ENCODE measurements around the gene FGF16. TPM values are rescaled to one million over a fixed set of nuclear protein-coding genes. Genes with fewer than 3 reads are reported as not detected.
"Not testable (repeated sequence)": the region's sequence is repeated elsewhere in the genome, so short reads cannot be mapped to it uniquely, and the experiment has no call there.

Gene FGF16
- 0.25 TPM for total RNA-seq
- not detected for polyA plus RNA-seq (ENCODE audit: insufficient read depth, low read depth, low replicate concordance)
- long read RNA-seq, donor 1, result 0 reads
- long read RNA-seq, donor 2, result 0 reads
- long read RNA-seq, donor 3, result 0 reads
- long read RNA-seq, donor 4, result 0 reads
- long read RNA-seq, donor 5, result 0 reads
- long read RNA-seq, donor 6, result 0 reads
- long read RNA-seq, donor 7, result 0 reads
- long read RNA-seq, donor 8, result 0 reads
- long read RNA-seq, donor 9, result 0 reads
- long read RNA-seq, donor 10, result 0 reads

- peak within 1 kb of the TSS in 1 of 3 donors; percentile 12 for H3K9ac ChIP-seq (ENCODE audit: low read length in 3 of 3)
Observed at GRCh38 chrX:77446908-77447652, at the start of gene FGF16. Gene FGF16, plus strand, starts transcription at chrX:77447389. Its CDS starts 286 bp downstream, at chrX:77447675.

GRCh38 chrX:77398330-77398954 is 48.7 kb upstream of the FGF16 start:
- intact Hi-C loops (cut with DNase I), result no loop called here
- no peak for FAIRE-seq
- no peak for TF ChIP-seq CTCF (IDR thresholded peaks at IDR 0.05; ENCODE audit: borderline replicate concordance, extremely low read depth, insufficient read depth)

More at GRCh38 chrX:77446908-77447652, at the start of gene FGF16:
- DNase-seq, result peak in 3 of 5 donors; percentile 16 to 37 (median 18)
- H3K9me3 ChIP-seq (ENCODE audit: control insufficient read depth in 2 of 3, insufficient read depth in 1 of 3, low read length in 3 of 3), result no peaks in the 10 kb centered on the region
- no peak within 1 kb of the TSS for H3K27ac ChIP-seq (ENCODE audit: low read depth in 2 of 2, low read length in 2 of 2)
- no peak for FAIRE-seq
- TF ChIP-seq CTCF (IDR thresholded peaks at IDR 0.05; ENCODE audit: borderline replicate concordance, extremely low read depth, insufficient read depth), result no peak
- intact Hi-C loops (cut with DNase I), result no loop called here
- peaks cover 5% of the 10 kb centered on the region for H3K27me3 ChIP-seq (ENCODE audit: control insufficient read depth, insufficient read depth, low read length)
- H3K4me3 ChIP-seq (ENCODE audit: low read length in 3 of 3), result peak within 1 kb of the TSS in 2 of 3 donors; percentile 29 to 60
- no peaks in the 10 kb centered on the region for H3K4me1 ChIP-seq (ENCODE audit: control insufficient read depth in 2 of 3, insufficient read depth in 2 of 3, low read depth in 1 of 3, low read length in 3 of 3)
- no peaks in the 10 kb centered on the region for H3K36me3 ChIP-seq (ENCODE audit: control insufficient read depth in 2 of 3, insufficient read depth in 3 of 3, low read length in 3 of 3)

GRCh38 chrX:77404419-77404818 is 42.8 kb upstream of the FGF16 start:
- FAIRE-seq, result no peak
- no peak for TF ChIP-seq CTCF (IDR thresholded peaks at IDR 0.05; ENCODE audit: borderline replicate concordance, extremely low read depth, insufficient read depth)
- DNase-seq, result peak in 1 of 5 donors; percentile 27
- H3K27me3 ChIP-seq (ENCODE audit: control insufficient read depth, insufficient read depth, low read length), result no peaks in the 10 kb centered on the region
- H3K9ac ChIP-seq (ENCODE audit: low read length in 3 of 3), result no peak overlapping the region
- no peak overlapping the region for H3K4me3 ChIP-seq (ENCODE audit: low read length in 3 of 3)
- no peaks in the 10 kb centered on the region for H3K36me3 ChIP-seq (ENCODE audit: control insufficient read depth in 2 of 3, insufficient read depth in 3 of 3, low read length in 3 of 3)
- no peaks in the 10 kb centered on the region for H3K9me3 ChIP-seq (ENCODE audit: control insufficient read depth in 2 of 3, insufficient read depth in 1 of 3, low read length in 3 of 3)
- H3K4me1 ChIP-seq (ENCODE audit: control insufficient read depth in 2 of 3, insufficient read depth in 2 of 3, low read depth in 1 of 3, low read length in 3 of 3), result no peaks in the 10 kb centered on the region
- no peak overlapping the region for H3K27ac ChIP-seq (ENCODE audit: low read depth in 2 of 2, low read length in 2 of 2)
- intact Hi-C loops (cut with DNase I), result no loop called here

More at GRCh38 chrX:77398330-77398954, 48.7 kb upstream of the FGF16 start:
- H3K27ac ChIP-seq (ENCODE audit: low read depth in 2 of 2, low read length in 2 of 2), result no peak overlapping the region
- no peaks in the 10 kb centered on the region for H3K36me3 ChIP-seq (ENCODE audit: control insufficient read depth in 2 of 3, insufficient read depth in 3 of 3, low read length in 3 of 3)
- no peaks in the 10 kb centered on the region for H3K4me1 ChIP-seq (ENCODE audit: control insufficient read depth in 2 of 3, insufficient read depth in 2 of 3, low read depth in 1 of 3, low read length in 3 of 3)
- H3K27me3 ChIP-seq (ENCODE audit: control insufficient read depth, insufficient read depth, low read length), result no peaks in the 10 kb centered on the region
- no peak overlapping the region for H3K9ac ChIP-seq (ENCODE audit: low read length in 3 of 3)
- H3K4me3 ChIP-seq (ENCODE audit: low read length in 3 of 3), result no peak overlapping the region
- no peaks in the 10 kb centered on the region for H3K9me3 ChIP-seq (ENCODE audit: control insufficient read depth in 2 of 3, insufficient read depth in 1 of 3, low read length in 3 of 3)
- no peak for DNase-seq

- DNase-seq; H3K36me3 ChIP-seq (ENCODE audit: control insufficient read depth in 2 of 3, insufficient read depth in 3 of 3, low read length in 3 of 3); H3K27me3 ChIP-seq (ENCODE audit: control insufficient read depth, insufficient read depth, low read length); intact Hi-C loops (cut with DNase I); H3K4me1 ChIP-seq (ENCODE audit: control insufficient read depth in 2 of 3, insufficient read depth in 2 of 3, low read depth in 1 of 3, low read length in 3 of 3); H3K9me3 ChIP-seq (ENCODE audit: control insufficient read depth in 2 of 3, insufficient read depth in 1 of 3, low read length in 3 of 3); H3K4me3 ChIP-seq (ENCODE audit: low read length in 3 of 3); H3K27ac ChIP-seq (ENCODE audit: low read depth in 2 of 2, low read length in 2 of 2); FAIRE-seq; H3K9ac ChIP-seq (ENCODE audit: low read length in 3 of 3): not testable (repeated sequence)
Observed at GRCh38 chrX:77407821-77408220, 39.4 kb upstream of the FGF16 start.

All from kidney (tissue), 22 donors.